ENCODE results near the gene NME9. TPM values are rescaled to one million over a fixed set of nuclear protein-coding genes. Genes with fewer than 3 reads are reported as not detected.

NME9 gene
- total RNA-seq, 2 experiments from 2014 or later: 0.80 TPM; not detected in 1

DNA sequence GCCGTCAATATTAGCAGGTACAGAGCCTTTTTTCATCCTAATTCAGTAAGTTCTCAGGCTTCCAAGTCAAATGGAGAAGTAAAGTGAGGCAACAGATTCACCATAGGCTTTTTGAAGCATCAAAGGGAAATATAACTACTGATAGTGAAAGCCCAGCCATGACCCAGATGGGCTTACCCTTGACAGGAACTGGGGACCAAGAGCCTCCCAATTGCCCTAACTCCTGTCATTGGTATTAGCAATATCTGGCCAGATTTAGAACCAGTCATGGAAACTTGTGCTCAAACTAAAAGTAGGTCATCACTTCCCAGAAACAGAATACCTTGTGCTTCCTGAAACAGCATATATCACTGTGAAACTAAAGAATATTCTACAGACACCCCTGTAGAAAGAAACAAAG, 33.0 kb downstream of the NME9 start:
- Mint-ChIP-seq H3K4me3 (no peak overlapping the region), H3K36me3 (ENCODE audit: low read depth) (peaks cover 55% of the 10 kb centered on the region), H3K27me3 (no peaks in the 10 kb centered on the region), H3K4me1 (ENCODE audit: low read depth) (peaks cover 6% of the 10 kb centered on the region), H3K27ac (peak overlapping the region; percentile 19), H3K9me3 (no peaks in the 10 kb centered on the region)
- H3K9me3 ChIP-seq (ENCODE audit: control insufficient read depth in 1 of 2, insufficient read depth in 1 of 2, low read length in 2 of 2): no peaks in the 10 kb centered on the region
- TF ChIP-seq CTCF (IDR thresholded peaks at IDR 0.05): no peak
- CTCF ChIA-PET: no interaction called here
- peaks cover 25% of the 10 kb centered on the region for H3K36me3 ChIP-seq (ENCODE audit: insufficient read depth, low read length)
- intact Hi-C loops (cut with DNase I, micrococcal nuclease): no loop called here
- H3K4me3 ChIP-seq (ENCODE audit: low read length): no peak overlapping the region
- peaks cover 6% of the 10 kb centered on the region for H3K4me1 ChIP-seq (ENCODE audit: insufficient read depth, low read length)
- no peak overlapping the region for H3K27ac ChIP-seq (ENCODE audit: low read depth in 1 of 2, low read length in 2 of 2)
- POLR2A ChIA-PET: no interaction called here
- no peaks in the 10 kb centered on the region for H3K27me3 ChIP-seq (ENCODE audit: control insufficient read depth in 1 of 2, insufficient read depth in 2 of 2, low read length in 2 of 2)
- DNase-seq (no peak), ATAC-seq (ENCODE audit: poor library complexity) (no peak)

GRCh38 chr3:138289701-138290100, 40.0 kb downstream of the NME9 start:
- CTCF ChIA-PET: no interaction called here
- H3K9me3 Mint-ChIP-seq: no peaks in the 10 kb centered on the region
- no peak for TF ChIP-seq CTCF (IDR thresholded peaks at IDR 0.05)
- no peak overlapping the region for H3K27ac Mint-ChIP-seq
- Histone ChIP-seq H3K4me1 (ENCODE audit: insufficient read depth, low read length) (no peaks in the 10 kb centered on the region), H3K27me3 (ENCODE audit: control insufficient read depth in 1 of 2, insufficient read depth in 2 of 2, low read length in 2 of 2) (no peaks in the 10 kb centered on the region), H3K27ac (ENCODE audit: low read depth in 1 of 2, low read length in 2 of 2) (no peak overlapping the region), H3K9me3 (ENCODE audit: control insufficient read depth in 1 of 2, insufficient read depth in 1 of 2, low read length in 2 of 2) (no peaks in the 10 kb centered on the region), H3K4me3 (ENCODE audit: low read length) (no peak overlapping the region), H3K36me3 (ENCODE audit: insufficient read depth, low read length) (peaks cover 77% of the 10 kb centered on the region)
- no peak for ATAC-seq (ENCODE audit: poor library complexity)
- no peaks in the 10 kb centered on the region for H3K27me3 Mint-ChIP-seq
- no peak for DNase-seq
- intact Hi-C loops (cut with DNase I, micrococcal nuclease): no loop called here
- H3K4me3 Mint-ChIP-seq: no peak overlapping the region
- peaks cover 56% of the 10 kb centered on the region for H3K36me3 Mint-ChIP-seq (ENCODE audit: low read depth)
- no peaks in the 10 kb centered on the region for H3K4me1 Mint-ChIP-seq (ENCODE audit: low read depth)
- POLR2A ChIA-PET: no interaction called here

DNA sequence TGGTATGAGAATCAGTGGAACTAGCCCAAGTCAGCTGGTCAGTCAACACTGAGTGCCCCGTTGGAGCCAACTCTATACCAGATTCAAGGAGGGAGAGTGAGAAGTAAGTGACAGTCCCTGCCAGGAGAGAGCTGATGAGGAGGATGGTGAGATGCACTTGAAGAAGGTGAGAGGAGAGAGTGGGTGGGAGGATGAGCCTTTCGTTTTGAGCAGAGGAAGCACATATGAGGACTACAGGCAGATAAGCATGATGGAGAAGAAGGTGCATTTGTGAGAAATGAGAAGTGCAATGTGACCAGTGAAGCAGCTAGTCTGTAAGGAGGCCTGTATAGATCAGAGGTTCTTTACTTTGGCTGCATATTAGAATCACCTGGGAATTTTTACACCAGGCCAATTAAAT, 40.4 kb downstream of the NME9 start:
- DNase-seq (no peak), ATAC-seq (ENCODE audit: poor library complexity) (no peak)
- no peaks in the 10 kb centered on the region for H3K4me1 Mint-ChIP-seq (ENCODE audit: low read depth)
- no peaks in the 10 kb centered on the region for H3K27me3 ChIP-seq (ENCODE audit: control insufficient read depth in 1 of 2, insufficient read depth in 2 of 2, low read length in 2 of 2)
- H3K36me3 Mint-ChIP-seq (ENCODE audit: low read depth): peaks cover 52% of the 10 kb centered on the region
- CTCF ChIA-PET: no interaction called here
- no peak overlapping the region for H3K27ac ChIP-seq (ENCODE audit: low read depth in 1 of 2, low read length in 2 of 2)
- H3K4me3 Mint-ChIP-seq: no peak overlapping the region
- POLR2A ChIA-PET: no interaction called here
- H3K27ac Mint-ChIP-seq: no peak overlapping the region
- TF ChIP-seq CTCF (IDR thresholded peaks at IDR 0.05): no peak
- no peaks in the 10 kb centered on the region for H3K9me3 ChIP-seq (ENCODE audit: control insufficient read depth in 1 of 2, insufficient read depth in 1 of 2, low read length in 2 of 2)
- intact Hi-C loops (cut with DNase I, micrococcal nuclease): no loop called here
- no peaks in the 10 kb centered on the region for H3K4me1 ChIP-seq (ENCODE audit: insufficient read depth, low read length)
- H3K4me3 ChIP-seq (ENCODE audit: low read length): no peak overlapping the region
- no peaks in the 10 kb centered on the region for H3K27me3 Mint-ChIP-seq
- peaks cover 81% of the 10 kb centered on the region for H3K36me3 ChIP-seq (ENCODE audit: insufficient read depth, low read length)
- no peaks in the 10 kb centered on the region for H3K9me3 Mint-ChIP-seq

Measured in CD4-positive, alpha-beta T cell (primary cell).